ENCODE data around the gene KIAA0753.

Gene KIAA0753

GRCh38 chr17:6545291-6545690, 95.2 kb downstream of the KIAA0753 start:
- no peak for DNase-seq

GRCh38 chr17:6544011-6544370, 96.5 kb downstream of the KIAA0753 start:
- no peak for DNase-seq

- no peak for DNase-seq
These were observed 97.2 kb downstream of the KIAA0753 start for GRCh38 chr17:6543079-6544010.

GRCh38 chr17:6542577-6542976, 97.9 kb downstream of the KIAA0753 start:
- no peak for DNase-seq

GRCh38 chr17:6541886-6542285, 98.6 kb downstream of the KIAA0753 start:
- no peak for DNase-seq

GRCh38 chr17:6539871-6540270, 100.6 kb downstream of the KIAA0753 start:
- DNase-seq: no peak

- DNase-seq: no peak
These were observed 103.9 kb downstream of the KIAA0753 start for GRCh38 chr17:6536566-6537065.

- DNase-seq: no peak
These were observed 104.5 kb downstream of the KIAA0753 start for GRCh38 chr17:6536053-6536452.

GRCh38 chr17:6534846-6535514, 105.5 kb downstream of the KIAA0753 start:
- DNase-seq: no peak

GRCh38 chr17:6532441-6532885, 108.0 kb downstream of the KIAA0753 start:
- no peak for DNase-seq

GRCh38 chr17:6531575-6531974, 108.9 kb downstream of the KIAA0753 start:
- DNase-seq: no peak

GRCh38 chr17:6530324-6530920, 110.1 kb downstream of the KIAA0753 start:
- no peak for DNase-seq

- no peak for DNase-seq
These were observed 112.0 kb downstream of the KIAA0753 start for GRCh38 chr17:6528557-6528956.
